SHP77 treated with DMSO at 0.1 percent for 48 hours (cell line): ENCODE results near the gene NOL7.

Source experiments
- DNase-seq: peaks from one replicate; lab custom pipeline; 2025; lab: John Stamatoyannopoulos, UW

NOL7 gene

GRCh38 chr6:13614926-13615791 is at the start of gene NOL7:
Gene NOL7 (plus strand): TSS chr6:13615335. CDS start chr6:13615359, 24 bp downstream.
- peak; percentile 82 for DNase-seq

GRCh38 chr6:13565921-13566320 is 49.2 kb upstream of the NOL7 start:
- no peak for DNase-seq

- no peak for DNase-seq
Measured at GRCh38 chr6:13566500-13566899, 48.6 kb upstream of the NOL7 start.

- no peak for DNase-seq
Measured at GRCh38 chr6:13568970-13569369, 46.2 kb upstream of the NOL7 start.

- no peak for DNase-seq
Measured at GRCh38 chr6:13572240-13572639, 42.9 kb upstream of the NOL7 start.

- no peak for DNase-seq
Measured at GRCh38 chr6:13572951-13573654, 42.0 kb upstream of the NOL7 start.

- no peak for DNase-seq
Measured at GRCh38 chr6:13573669-13574110, 41.4 kb upstream of the NOL7 start.

GRCh38 chr6:13574149-13574570 is 41.0 kb upstream of the NOL7 start:
- peak; percentile 83 for DNase-seq

- DNase-seq = peak; percentile 90
Measured at GRCh38 chr6:13574571-13575376, 40.4 kb upstream of the NOL7 start, which contains the start of gene SIRT5. Gene SIRT5 (plus strand): TSS chr6:13574601. CDS start chr6:13584111, 9,510 bp downstream.

- DNase-seq = no peak
Measured at GRCh38 chr6:13575377-13575775, 39.8 kb upstream of the NOL7 start.

- DNase-seq = no peak
Measured at GRCh38 chr6:13576017-13576416, 39.1 kb upstream of the NOL7 start.

GRCh38 chr6:13577926-13578325 is 37.2 kb upstream of the NOL7 start:
- no peak for DNase-seq

GRCh38 chr6:13579911-13580310 is 35.2 kb upstream of the NOL7 start:
- no peak for DNase-seq

- DNase-seq = no peak
Measured at GRCh38 chr6:13581700-13582229, 33.4 kb upstream of the NOL7 start.

- no peak for DNase-seq
Measured at GRCh38 chr6:13586603-13587542, 28.3 kb upstream of the NOL7 start.

GRCh38 chr6:13589801-13590200 is 25.3 kb upstream of the NOL7 start:
- DNase-seq = no peak

GRCh38 chr6:13590574-13591153 is 24.5 kb upstream of the NOL7 start:
- DNase-seq = no peak

GRCh38 chr6:13591205-13591921 is 23.8 kb upstream of the NOL7 start:
- no peak for DNase-seq

- DNase-seq = no peak
Measured at GRCh38 chr6:13593103-13593502, 22.0 kb upstream of the NOL7 start.

- DNase-seq = no peak
Measured at GRCh38 chr6:13593720-13594119, 21.4 kb upstream of the NOL7 start.
